Right hindlimb (tissue), 1 donor: Measurements from ENCODE around the gene RHBG.
"Not testable (repeated sequence)": the region's sequence is repeated elsewhere in the genome, so short reads cannot be mapped to it uniquely, and the experiment has no call there.

Experiments used
- DNase-seq: peaks from one replicate; pipeline ENCODE4 v3.0.0-alpha.2; 2018

The RHBG gene

GRCh38 chr1:156368889-156369684 is at the start of gene RHBG:
TSS of gene RHBG (plus strand) at chr1:156369211. CDS start at chr1:156369250, 39 bp downstream.
- no peak for DNase-seq

DNA sequence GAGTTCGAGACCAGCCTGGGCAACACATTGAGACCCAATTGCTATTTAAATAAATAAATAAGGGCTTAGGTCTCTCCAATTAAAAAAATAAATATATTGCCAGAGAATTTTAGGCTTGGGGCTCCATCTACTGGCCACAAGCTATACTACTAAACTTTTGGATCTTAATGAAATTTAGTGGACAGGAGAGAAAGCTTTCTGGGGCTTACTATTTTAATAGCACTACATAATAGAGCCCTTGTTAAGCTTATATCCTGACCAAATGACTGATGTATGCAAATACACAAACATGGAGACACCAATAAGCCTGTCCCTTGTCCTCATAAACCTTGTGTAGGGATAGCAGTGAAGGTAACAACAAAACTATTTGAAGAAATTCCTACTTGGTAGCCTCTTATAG is 49.3 kb upstream of the RHBG start:
- DNase-seq = no peak

DNA sequence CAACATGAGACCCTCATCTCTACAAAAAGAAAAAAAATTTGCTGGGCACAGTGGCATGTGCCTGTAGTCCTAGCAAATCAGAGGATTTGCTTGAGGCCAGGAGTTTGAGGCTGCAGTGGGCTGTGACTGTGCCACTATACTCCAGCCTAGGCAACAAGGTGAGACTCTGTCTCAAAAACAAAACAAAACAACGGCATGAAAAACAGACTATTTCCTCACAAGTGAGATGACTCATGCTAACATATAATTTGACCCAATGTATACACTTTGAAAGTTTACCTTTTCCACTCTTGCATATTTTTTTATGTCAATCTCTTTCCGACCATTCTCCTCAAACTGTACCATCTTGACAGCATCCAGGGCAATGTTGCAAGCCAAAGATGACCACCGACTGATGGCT is 48.5 kb upstream of the RHBG start:
- no peak for DNase-seq

GRCh38 chr1:156323179-156323578 is 45.8 kb upstream of the RHBG start:
- not testable (repeated sequence) for DNase-seq

DNA sequence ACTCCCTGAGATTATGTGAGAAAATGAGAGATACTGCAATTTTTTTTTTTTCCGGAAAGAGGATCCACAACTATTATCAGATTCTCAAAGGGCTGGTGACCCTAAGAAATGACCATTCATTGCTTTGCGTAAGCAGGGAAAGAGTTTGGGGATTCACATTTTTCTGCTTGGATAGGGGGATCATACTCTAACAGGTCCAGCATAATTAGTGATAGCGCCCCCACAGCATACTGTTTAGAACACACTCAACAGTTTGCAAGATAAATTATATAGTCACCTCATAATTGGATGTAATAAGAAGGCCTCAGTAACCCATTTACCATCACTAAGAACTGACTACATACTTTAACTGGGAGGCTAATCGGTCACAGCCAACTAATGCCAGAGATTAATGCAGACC is 32.8 kb upstream of the RHBG start:
- DNase-seq = no peak

DNA sequence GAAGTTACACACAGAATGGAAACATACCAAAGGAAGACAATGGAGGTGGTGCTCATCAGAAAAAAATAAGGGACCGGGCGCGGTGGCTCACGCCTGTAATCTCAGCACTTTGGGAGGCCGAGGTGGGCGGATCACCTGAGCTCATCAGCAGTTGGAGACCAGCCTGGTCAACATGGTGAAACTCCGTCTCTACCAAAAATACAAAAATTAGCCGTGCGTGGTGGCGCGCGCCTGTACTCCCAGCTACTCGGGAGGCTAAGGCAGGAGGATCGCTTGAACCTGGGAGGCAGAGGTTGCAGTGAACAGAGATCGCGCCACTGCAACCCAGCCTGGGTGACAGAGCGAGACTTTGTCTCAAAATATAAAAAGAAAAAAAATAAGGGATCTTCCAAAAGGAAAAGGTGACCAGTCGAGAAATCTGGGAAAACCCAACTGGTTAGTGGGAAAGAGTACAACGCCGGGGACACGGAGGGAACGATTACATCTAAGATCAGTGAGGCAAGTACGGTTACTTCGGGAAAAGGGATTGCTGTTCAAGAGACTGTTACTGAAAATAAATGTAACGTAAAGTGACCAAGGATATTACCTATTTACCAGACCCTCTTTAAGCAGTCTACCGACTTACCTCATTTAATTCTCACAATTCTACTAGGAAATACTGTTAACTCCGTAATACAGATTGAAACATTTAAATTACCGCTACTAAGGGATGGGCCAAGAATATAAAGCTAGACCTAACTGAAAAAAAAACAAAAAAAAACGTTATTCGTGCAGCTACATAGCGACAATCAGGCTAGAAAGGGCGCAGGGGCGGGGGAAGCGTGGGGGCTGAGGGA is 31.7 kb upstream of the RHBG start:
- DNase-seq = no peak

DNA sequence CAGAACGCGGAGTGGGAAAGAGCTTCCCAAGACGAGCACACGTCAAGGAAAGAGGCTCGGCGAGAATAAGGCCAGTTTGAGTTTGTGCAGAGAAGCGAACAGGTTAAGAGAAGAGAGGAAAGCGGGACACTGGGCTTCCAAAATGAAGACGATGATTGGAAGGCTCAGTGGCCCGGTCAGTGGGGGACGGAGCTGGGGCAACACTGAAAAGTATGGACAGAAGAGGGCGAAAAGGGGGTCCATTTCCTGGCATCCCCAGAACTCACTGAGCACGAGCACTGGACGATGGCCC is 31.2 kb upstream of the RHBG start:
- no peak for DNase-seq

- DNase-seq = peak; percentile 100
Observed at GRCh38 chr1:156338180-156338976, 30.6 kb upstream of the RHBG start, which contains the start of the genes CCT3 and TSACC. TSS of gene CCT3 (minus strand) at chr1:156338292. CDS start at chr1:156338184, 108 bp downstream. TSS of gene TSACC (plus strand) at chr1:156338526. CDS start at chr1:156339758, 1,232 bp downstream.

DNA sequence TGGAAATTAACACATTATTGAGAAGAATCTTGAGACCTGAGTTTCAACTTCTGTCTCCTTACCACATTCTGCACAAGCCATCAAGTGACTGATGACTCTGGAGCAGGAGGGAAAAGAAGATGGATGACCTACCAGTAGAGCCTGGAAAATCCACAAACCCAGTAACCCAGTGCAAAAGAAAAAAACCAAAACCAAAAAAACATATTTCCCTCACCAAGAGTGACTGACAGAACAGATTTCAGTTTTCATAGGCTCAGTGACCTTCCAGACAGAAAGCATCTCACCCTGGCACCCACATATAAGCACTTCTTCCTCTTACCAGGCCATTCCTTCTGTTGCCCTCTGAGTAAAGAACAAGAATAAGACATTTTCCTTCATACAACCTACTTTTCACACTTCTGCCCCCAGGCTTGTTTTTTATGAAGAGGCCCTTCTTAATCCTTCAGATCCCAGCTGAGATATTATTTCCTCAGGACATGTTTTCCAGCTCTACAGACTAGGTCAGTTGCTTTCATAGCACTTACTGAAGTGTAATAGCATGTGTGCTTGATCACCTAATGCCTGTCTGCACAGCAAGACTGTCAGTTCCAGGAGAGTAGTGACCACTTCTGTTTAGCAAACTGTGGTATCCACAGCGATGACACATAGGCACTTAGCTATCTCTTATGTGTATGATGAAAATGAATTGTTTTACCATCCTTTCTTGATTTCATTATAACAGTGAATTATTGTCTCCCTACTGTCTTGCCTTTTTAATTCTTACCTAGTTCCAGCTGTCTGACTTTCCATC is 26.6 kb upstream of the RHBG start:
- DNase-seq = no peak

GRCh38 chr1:156344409-156344808 is 24.6 kb upstream of the RHBG start:
- no peak for DNase-seq

DNA sequence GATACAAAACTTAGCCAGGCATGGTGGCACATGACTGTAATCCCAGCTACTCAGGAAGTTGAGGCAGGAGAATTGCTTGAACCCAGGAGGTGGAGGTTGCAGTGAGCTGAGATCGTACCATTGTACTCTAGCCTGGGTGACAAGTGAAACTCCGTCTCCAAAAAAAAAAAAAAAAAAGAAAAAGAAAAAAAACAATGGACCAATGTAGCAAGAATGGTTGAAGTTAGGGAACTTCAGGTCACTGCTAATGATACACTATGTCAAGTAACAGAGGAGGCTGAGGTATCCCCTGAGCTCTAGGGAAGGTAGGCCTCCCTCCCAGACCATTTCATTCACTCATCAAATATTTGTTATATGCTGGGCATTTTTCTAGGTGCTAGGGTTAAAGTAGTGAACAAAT is 23.0 kb upstream of the RHBG start:
- not testable (repeated sequence) for DNase-seq

- no peak for DNase-seq
Observed at GRCh38 chr1:156346636-156347035, 22.4 kb upstream of the RHBG start.

DNA sequence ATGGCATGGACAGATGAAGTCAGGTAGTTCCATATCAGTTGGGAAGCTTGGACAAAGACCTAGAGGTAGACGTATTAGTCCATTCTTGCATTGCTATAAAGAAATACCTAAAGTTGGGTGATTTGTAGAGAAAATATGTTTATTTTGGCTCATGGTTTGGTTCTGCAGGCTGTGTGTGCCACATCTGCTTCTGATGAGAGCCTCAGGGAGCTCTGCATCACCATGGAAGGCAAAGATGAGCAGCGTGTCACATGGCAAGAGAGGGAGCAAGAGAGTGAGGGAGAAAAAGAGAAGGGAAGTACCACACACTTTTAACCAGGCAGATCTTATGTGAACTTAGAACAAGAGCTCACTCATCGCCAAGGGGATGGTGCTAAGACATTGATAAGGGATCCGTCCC is 21.7 kb upstream of the RHBG start:
- no peak for DNase-seq

DNA sequence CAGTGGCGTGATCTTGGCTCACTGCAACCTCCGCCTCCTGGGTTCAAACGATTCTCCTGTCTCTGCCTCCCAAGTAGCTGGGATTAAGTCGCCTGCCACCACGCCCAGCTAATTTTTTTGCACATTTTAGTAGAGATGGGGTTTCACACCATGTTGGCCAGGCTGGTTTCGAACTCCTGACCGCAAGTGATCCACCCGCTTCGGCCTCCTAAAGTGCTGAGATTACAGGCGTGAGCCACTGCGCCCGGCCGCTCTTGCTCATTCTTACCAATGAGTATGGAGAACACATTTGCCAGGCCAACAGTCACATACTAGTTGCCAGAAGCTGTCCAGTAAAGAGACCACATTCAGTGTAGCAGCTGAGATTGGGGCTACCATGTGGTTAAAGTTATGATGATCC is 16.5 kb upstream of the RHBG start:
- not testable (repeated sequence) for DNase-seq

GRCh38 chr1:156356262-156356874 is 12.6 kb upstream of the RHBG start:
- DNase-seq = no peak

DNA sequence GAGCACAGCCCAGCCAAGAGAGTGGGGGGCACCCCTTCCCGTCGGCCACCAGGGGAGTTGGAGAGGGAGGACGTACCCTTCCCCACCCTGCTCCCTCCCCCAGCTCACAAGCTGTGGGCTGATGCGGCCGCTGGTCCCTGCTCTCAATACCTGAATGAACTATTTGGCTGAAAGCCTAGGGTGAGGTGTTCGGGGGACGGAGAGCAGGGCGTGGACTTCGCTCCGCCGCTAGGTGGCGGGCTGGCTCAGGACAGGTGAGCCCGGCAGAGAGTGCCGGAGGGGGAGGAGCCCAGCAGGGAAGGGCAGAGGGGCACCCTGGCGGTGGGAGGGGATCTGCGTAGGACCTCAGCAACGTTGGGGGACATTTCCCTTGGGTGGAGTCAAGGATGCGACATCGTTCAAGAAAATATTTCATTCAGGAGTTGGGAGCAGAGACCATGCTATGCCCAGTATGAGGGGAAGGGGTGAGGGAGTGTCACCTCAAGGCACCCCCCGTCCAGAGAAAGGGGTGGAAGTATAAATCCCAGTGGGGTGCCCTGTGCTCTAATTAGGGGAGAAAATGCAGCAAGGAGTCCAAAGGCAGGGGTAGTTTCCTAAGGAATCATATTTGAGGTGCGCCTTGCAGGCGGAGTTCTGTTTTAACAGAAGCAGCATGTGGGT is 12.0 kb upstream of the RHBG start:
- DNase-seq = no peak

DNA sequence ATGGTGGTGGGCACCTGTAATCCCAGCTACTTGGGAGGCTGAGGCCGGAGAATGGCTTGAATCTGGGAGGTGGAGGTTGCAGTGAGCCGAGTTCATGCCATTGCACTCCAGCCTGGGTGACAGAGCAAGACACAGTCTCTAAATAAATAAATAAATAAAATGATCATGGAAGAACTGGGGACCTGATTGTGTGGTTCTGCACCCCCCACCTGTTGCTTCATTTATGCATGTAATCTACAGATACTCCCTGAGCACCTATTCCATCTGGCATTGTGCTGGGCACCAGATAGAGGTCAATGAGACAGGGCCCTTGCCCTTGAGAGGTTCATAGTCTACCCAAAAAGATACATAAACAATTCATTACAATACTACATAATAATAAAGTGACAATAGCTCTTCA is 11.0 kb upstream of the RHBG start:
- no peak for DNase-seq

DNA sequence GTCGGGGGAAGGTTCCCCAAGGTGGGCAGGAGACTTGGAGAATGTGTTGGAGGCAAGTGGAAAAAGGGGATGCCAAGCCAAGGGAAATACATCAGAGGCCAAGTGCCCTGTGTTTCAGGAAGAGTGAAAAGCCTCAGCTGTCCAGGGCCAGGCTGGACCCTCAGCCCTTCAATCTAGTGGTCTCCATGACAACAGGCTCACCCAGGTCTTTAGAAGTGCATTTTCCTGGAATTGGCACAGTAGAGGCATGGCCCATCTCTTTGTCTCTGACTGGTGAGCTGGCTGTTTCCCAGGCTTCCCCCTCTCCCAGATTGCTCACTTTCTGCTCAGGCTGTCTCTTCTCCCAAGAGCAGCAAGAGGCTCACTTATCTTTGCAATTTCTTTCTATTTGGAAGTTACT is 10.4 kb upstream of the RHBG start:
- no peak for DNase-seq

- no peak for DNase-seq
Observed at GRCh38 chr1:156359249-156359648, 9.8 kb upstream of the RHBG start.

- DNase-seq = no peak
Observed at GRCh38 chr1:156359973-156360372, 9.0 kb upstream of the RHBG start.

DNA sequence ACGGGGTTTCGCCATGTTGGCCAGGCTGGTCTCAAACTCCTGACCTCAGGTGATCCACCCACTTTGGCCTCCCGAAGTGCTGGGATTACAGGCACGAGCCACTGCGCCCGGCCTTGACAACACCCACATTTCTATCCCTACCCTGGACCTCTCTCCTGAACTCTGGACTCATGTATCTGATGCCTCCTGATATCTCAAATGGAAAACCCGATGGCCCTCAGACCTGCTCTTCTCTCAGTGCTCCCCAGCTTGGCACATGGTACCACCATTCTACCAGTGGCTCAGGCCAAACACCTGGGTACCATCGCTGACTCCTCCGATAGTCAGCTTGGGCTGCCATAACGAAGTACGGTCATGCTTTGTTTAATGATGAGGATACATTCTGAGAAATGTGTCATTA is 8.5 kb upstream of the RHBG start:
- no peak for DNase-seq
